ENCODE data around the gene BCOR. TPM values are rescaled to one million over a fixed set of nuclear protein-coding genes. Genes with fewer than 3 reads are reported as not detected.

The BCOR gene
- total and polyA plus RNA-seq, 2 of the 8 experiments (the other 6 are each of a cell fraction or from before 2014, with no cell fraction given): 25.0 to 50.8 TPM

DNA sequence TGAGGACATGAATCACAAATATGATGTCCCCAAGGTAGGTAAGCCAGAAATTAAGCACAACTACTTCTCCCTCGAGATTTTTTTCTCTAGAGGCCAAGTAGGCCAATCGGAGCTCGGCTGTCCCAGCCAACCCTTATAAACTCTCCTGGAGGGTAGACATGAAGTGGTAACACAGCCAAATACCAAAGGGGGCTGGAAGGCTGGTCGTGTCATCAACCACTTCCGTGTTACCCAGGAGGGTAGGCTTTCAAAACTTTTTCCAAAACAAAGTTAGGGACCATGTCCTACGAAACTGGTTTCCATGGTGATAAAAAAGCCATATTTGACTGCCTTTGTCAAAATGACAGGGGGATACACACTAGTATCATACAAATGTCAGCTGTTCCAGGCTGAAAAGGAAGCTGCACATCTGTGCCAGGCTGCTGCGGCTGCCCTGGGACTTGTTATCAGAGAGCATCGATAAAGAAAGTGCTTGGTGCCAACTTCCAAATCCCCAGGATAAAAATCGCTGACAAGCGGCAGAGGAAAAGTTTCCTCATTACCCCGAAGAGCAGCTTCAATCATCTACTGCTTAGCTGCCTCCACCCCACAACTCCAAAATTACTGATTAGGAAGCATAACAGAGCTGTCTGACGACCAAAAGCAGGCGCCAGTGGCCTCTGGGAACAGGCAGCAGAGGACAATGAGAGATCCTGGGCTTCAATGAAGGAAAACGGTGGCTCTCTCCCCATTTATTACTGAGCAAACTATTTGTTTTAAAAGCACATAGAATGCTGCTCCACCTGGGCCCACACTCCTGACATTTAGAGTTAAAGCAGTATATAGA, 20.8 kb downstream of the BCOR start:
- H2AFZ ChIP-seq (ENCODE audit: low read length): no peak overlapping the region
- H2BK20ac ChIP-seq (ENCODE audit: low read length): no peak overlapping the region
- H3K4me1 ChIP-seq (replicated peaks in 1 of 4; ENCODE audit: control insufficient read depth in 3 of 4, insufficient read depth in 4 of 4, low read length in 3 of 4): peaks cover 4 to 24% (median 13%) of the 10 kb centered on the region in 4 experiments
- H4K20me1 ChIP-seq (replicated peaks in 1 of 2; ENCODE audit: control insufficient read depth in 1 of 2, insufficient read depth in 2 of 2, low read length in 2 of 2): peaks cover 16 to 39% of the 10 kb centered on the region in 2 experiments
- H3K79me2 ChIP-seq (ENCODE audit: control insufficient read depth in 1 of 2, insufficient read depth in 2 of 2, low read length in 2 of 2): peaks cover 0 to 88% of the 10 kb centered on the region in 2 experiments; a peak in 3 of 4 replicates
- H4K5ac ChIP-seq (ENCODE audit: insufficient read length, low read depth, low read length): no peak overlapping the region
- H3K79me1 ChIP-seq (ENCODE audit: low read depth, low read length): peaks cover 6% of the 10 kb centered on the region
- POLR2A ChIA-PET (ENCODE audit: partially characterized antibody): interaction anchor here (1.2 to 2.3 kb wide), 3 partner anchors 9 to 76 kb away, joined by 3 to 5 read pairs (median 3); no protein-coding TSS in a partner anchor
- H3K36me3 ChIP-seq (ENCODE audit: control insufficient read depth in 2 of 4, insufficient read depth in 4 of 4, low read length in 3 of 4): peaks cover 10 to 47% (median 35%) of the 10 kb centered on the region in 4 experiments
- no peak overlapping the region for H3K23ac ChIP-seq (ENCODE audit: insufficient read length)
- H3K4ac ChIP-seq (replicated peaks; ENCODE audit: insufficient read length, low read depth, low read length): no peak overlapping the region
- H2BK5ac ChIP-seq (ENCODE audit: low read depth, low read length): no peak overlapping the region
- H4K8ac ChIP-seq (ENCODE audit: extremely low read depth, insufficient read depth, low read length): no peak overlapping the region
- WGBS, 2 experiments (ENCODE audit: extremely low coverage in 1 of 2, insufficient coverage in 1 of 2, insufficient read length in 1 of 2, insufficient replicate concordance in 2 of 2, low coverage in 1 of 2, low lambda C conversion rate in 2 of 2, missing lambda C conversion rate in 1 of 2): 87% methylated on average over 14 of the region's 14 CpGs; no CpG with 5 or more reads in 1 of the 2 experiments
- H3K27me3 ChIP-seq (replicated peaks in 1 of 4; ENCODE audit: control insufficient read depth in 3 of 4, extremely low read depth in 1 of 4, insufficient read depth in 3 of 4, low read length in 3 of 4): no peaks in the 10 kb centered on the region
- no peaks in the 10 kb centered on the region for H3K9me3 ChIP-seq (ENCODE audit: insufficient read depth in 2 of 2, low read depth in 1 of 2, low read length in 1 of 2)
- H2BK15ac ChIP-seq (ENCODE audit: low read length): no peak overlapping the region
- H3K23me2 ChIP-seq (ENCODE audit: low read depth, low read length): no peaks in the 10 kb centered on the region
- no peak overlapping the region for H4K91ac ChIP-seq (replicated peaks; ENCODE audit: insufficient read length, low read length)
- no peak overlapping the region for H3K56ac ChIP-seq (replicated peaks; ENCODE audit: insufficient read length, low read depth, low read length)
- CTCF ChIA-PET (ENCODE audit: partially characterized antibody): interaction anchor here (1.7 kb wide), 1 partner anchor 11 kb away, joined by 4 read pairs; no protein-coding TSS in a partner anchor
- H3K4me2 ChIP-seq (ENCODE audit: insufficient read depth in 1 of 2, low read depth in 2 of 2, low read length in 2 of 2): no peak overlapping the region
- DNase-seq (ENCODE audit: low read depth in 1 of 2, low spot score in 2 of 2) (no peak), FAIRE-seq (no peak)
- H2AK5ac ChIP-seq (ENCODE audit: low read depth, low read length): no peak overlapping the region
- H3K4me3 ChIP-seq (ENCODE audit: extremely low read depth in 1 of 4, insufficient read depth in 2 of 4, low read depth in 3 of 4, low read length in 4 of 4): no peak overlapping the region
- no peak overlapping the region for H3K14ac ChIP-seq (ENCODE audit: insufficient read length)
- no peak overlapping the region for H3K9ac ChIP-seq (replicated peaks in 1 of 4; ENCODE audit: extremely low read depth in 1 of 4, low read depth in 3 of 4, low read length in 3 of 4)
- no peak overlapping the region for H3K27ac ChIP-seq (ENCODE audit: low read depth, low read length)
- H2BK120ac ChIP-seq (replicated peaks; ENCODE audit: low read depth, low read length): no peak overlapping the region
- no peak overlapping the region for H3K18ac ChIP-seq (ENCODE audit: extremely low read depth, low read length)
- no peak overlapping the region for H2BK12ac ChIP-seq (ENCODE audit: low read depth, low read length)
- TF ChIP-seq ZNF274 (IDR thresholded peaks at IDR 0.05; ENCODE audit: borderline replicate concordance, extremely low read depth, low read length) (no peak), BACH1 (IDR thresholded peaks at IDR 0.05; ENCODE audit: low read length) (no peak), EZH2 (IDR thresholded peaks at IDR 0.05; ENCODE audit: low read depth, low read length, severe bottlenecking) (no peak), EGR1 (IDR thresholded peaks at IDR 0.05; ENCODE audit: borderline replicate concordance, low read depth, low read length) (no peak), CHD2 (IDR thresholded peaks at IDR 0.05; ENCODE audit: low read length) (no peak)
- TF ChIP-seq, protein P1, sequence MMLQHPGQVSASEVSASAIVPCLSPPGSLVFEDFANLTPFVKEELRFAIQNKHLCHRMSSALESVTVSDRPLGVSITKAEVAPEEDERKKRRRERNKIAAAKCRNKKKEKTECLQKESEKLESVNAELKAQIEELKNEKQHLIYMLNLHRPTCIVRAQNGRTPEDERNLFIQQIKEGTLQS (IDR thresholded peaks at IDR 0.05; ENCODE audit: insufficient read depth, low read depth, low read length): no peak

Measured in H1 (cell line).